ENCODE data around the gene SNAP23.

SNAP23 gene

DNA sequence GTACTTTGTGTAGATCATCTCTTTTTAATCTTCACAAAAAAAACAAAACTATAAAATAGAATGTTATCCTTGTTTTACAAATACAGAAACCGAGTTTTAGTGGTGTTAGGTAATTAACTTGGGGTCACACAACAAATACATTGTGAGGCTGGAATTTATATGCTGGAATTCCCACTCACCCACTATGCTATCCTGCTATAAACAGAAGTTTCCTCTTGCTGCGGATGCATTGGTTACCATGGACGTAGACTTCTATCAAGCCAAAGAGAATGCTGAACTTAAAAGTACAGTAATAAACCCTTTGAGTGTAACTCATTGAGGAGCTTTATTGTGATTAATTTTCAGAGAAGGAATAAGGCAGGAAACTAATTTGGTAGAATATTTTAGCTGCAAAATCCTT is 9.2 kb downstream of the SNAP23 start:
- no peak for DNase-seq (ENCODE audit: low read depth)
- peak overlapping the region; percentile 21; the same call in 1 of the 2 replicates for H3K4me3 ChIP-seq (ENCODE audit: low read depth, low read length)
- TF ChIP-seq, protein P1, sequence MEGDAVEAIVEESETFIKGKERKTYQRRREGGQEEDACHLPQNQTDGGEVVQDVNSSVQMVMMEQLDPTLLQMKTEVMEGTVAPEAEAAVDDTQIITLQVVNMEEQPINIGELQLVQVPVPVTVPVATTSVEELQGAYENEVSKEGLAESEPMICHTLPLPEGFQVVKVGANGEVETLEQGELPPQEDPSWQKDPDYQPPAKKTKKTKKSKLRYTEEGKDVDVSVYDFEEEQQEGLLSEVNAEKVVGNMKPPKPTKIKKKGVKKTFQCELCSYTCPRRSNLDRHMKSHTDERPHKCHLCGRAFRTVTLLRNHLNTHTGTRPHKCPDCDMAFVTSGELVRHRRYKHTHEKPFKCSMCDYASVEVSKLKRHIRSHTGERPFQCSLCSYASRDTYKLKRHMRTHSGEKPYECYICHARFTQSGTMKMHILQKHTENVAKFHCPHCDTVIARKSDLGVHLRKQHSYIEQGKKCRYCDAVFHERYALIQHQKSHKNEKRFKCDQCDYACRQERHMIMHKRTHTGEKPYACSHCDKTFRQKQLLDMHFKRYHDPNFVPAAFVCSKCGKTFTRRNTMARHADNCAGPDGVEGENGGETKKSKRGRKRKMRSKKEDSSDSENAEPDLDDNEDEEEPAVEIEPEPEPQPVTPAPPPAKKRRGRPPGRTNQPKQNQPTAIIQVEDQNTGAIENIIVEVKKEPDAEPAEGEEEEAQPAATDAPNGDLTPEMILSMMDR (IDR thresholded peaks at IDR 0.05; ENCODE audit: low read depth, low read length, missing control alignments): no peak

GRCh38 chr15:42507514-42507913 is 12.1 kb downstream of the SNAP23 start:
- no peak overlapping the region for H3K4me3 ChIP-seq (ENCODE audit: low read depth, low read length)
- TF ChIP-seq, protein P1 (IDR thresholded peaks at IDR 0.05; ENCODE audit: low read depth, low read length, missing control alignments): no peak
- no peak for DNase-seq (ENCODE audit: low read depth)

DNA sequence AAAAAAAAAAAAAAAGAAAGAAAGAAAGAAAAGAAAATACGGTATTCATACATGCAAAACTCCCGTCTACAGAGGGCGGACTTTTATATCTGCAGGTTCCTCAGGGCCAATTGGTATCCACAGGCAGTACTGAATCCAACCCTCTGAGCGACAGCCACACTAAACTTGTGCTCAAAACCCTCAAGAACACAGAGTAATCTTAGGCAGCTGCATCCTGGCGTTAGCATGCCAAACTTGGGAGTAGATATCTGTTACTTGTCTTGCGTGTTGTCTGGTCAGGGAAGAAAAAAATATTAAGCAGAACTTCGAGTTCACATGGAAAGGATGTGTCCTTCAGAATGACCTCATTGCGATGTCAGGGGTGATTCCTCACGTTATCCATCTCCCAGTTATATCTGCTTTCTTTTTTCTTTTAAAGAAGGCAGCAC is 12.8 kb downstream of the SNAP23 start:
- TF ChIP-seq, protein P1 (IDR thresholded peaks at IDR 0.05; ENCODE audit: low read depth, low read length, missing control alignments): no peak
- DNase-seq (ENCODE audit: low read depth): no peak
- no peak overlapping the region for H3K4me3 ChIP-seq (ENCODE audit: low read depth, low read length)

DNA sequence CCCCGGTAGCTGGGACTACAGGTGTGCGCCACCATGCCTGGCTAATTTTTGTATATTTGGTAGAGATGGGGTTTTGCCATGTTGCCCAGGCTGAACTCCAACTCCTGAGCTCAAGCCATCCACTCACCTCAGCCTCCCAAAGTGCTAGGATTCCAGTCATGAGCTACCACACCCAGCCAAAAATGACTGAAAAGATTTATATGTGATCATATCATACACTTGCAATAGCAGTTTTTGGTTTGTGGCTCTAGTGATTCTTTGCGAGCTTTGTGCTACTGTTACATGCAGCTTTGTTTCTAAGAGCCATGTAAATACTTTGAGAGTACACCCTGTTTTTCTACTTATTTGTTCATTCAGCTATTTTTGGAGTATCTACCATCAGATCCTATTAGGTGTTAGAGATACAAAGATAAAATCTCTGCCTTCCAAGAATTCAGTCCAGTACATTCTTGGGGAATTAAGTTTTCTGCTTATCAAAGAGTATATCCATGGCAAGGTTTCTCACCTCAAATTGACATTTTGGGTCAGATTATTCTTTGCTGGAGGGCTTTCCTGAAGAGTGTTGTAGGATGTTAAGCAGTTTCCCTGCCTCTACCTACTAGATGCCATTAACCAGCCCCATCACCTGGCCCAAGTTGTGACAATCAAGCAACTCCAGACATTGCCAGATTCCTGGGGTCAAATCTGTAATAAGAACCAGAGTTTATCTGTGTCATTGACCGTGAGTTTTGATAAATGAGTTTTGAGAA is 15.0 kb downstream of the SNAP23 start:
- no peak overlapping the region for H3K4me3 ChIP-seq (ENCODE audit: low read depth, low read length)
- TF ChIP-seq, protein P1 (IDR thresholded peaks at IDR 0.05; ENCODE audit: low read depth, low read length, missing control alignments): no peak
- DNase-seq (ENCODE audit: low read depth): no peak

DNA sequence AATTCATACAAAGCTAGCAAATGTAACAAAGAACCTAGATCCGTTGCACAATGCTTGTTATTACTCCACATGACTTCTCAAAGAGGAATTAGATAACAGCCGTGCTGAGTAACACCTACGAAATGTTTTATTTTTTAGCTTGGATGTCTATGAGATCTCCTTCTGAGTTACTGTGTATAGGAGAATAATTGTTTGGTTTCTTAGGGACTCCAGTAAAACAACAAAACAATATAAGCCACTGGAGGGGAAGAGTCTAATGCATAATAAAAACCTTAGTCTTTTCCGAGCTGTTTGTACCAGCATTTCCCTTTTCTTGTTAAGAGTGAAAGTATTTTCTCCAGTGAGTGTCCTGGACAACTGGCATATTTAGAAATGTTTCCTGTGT is 15.6 kb downstream of the SNAP23 start:
- no peak for DNase-seq (ENCODE audit: low read depth)
- TF ChIP-seq, protein P1 (IDR thresholded peaks at IDR 0.05; ENCODE audit: low read depth, low read length, missing control alignments): no peak
- no peak overlapping the region for H3K4me3 ChIP-seq (ENCODE audit: low read depth, low read length)

- TF ChIP-seq, protein P1 (IDR thresholded peaks at IDR 0.05; ENCODE audit: low read depth, low read length, missing control alignments): no peak
- no peak for DNase-seq (ENCODE audit: low read depth)
- no peak overlapping the region for H3K4me3 ChIP-seq (ENCODE audit: low read depth, low read length)
These were observed 27.9 kb downstream of the SNAP23 start for GRCh38 chr15:42523331-42523730.

DNA sequence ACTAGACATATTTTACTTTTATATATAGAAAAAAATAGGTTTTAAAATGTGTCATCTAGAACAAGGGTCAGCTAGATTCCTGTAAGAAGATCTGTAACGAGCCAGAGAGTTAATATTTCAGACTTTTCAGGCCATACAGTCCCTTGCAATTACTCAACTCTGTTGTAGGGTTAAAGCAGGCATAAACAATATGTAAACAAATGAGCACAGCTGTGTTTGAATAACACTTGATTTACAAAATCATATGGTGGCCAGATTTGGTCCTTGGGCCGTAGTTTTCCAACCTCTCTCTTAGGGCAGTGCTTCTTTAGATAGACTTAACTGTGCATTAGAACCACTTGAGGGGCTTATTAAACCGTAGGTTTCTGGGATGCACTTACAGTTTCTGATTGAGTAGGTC is 33.5 kb downstream of the SNAP23 start:
- TF ChIP-seq, protein P1 (IDR thresholded peaks at IDR 0.05; ENCODE audit: low read depth, low read length, missing control alignments): no peak
- no peak for DNase-seq (ENCODE audit: low read depth)

More for the DNA sequence above, 33.5 kb downstream of the SNAP23 start:
- H3K4me3 ChIP-seq (ENCODE audit: low read depth, low read length): no peak overlapping the region
